Measurements from ENCODE around the gene C11orf71. TPM values are rescaled to one million over a fixed set of nuclear protein-coding genes. Genes with fewer than 3 reads are reported as not detected.

The C11orf71 gene
- total and polyA plus RNA-seq, 9 of the 15 experiments (the other 6 are each of a cell fraction or from before 2014, with no cell fraction given): 2.9 to 15.1 (median 9.1) TPM

DNA sequence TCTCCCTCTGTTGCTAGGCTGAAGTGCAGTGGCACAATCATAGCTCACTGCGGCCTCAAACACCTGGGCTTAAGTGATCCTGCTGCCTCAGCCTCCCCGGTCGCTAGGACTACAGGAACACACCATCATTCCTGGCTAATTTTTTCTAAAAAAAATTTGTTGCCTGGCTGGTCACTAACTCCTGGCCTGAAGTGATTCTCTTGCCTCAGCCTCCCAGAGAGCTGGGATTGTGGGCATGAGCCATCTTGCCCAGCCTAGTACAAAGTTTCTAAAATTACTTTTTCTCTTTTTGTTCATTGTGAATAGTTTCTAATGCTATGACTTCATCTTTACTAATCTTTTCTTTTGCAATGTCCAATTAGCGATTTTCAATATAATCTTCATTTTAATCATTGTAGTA is 12.6 kb upstream of the C11orf71 start:
- no peak for DNase-seq (ENCODE audit: extremely low read depth in 1 of 4, low spot score in 3 of 4)
- Histone ChIP-seq H3K27me3 (ENCODE audit: control insufficient read depth in 2 of 2, insufficient read depth in 2 of 2, low read length in 2 of 2) (no peaks in the 10 kb centered on the region), H4K20me1 (replicated peaks; ENCODE audit: control insufficient read depth, insufficient read depth, low read length) (no peaks in the 10 kb centered on the region), H3K9me1 (ENCODE audit: control insufficient read depth, insufficient read depth, low read length) (no peaks in the 10 kb centered on the region), H3K9ac (ENCODE audit: insufficient read depth in 1 of 2, low read depth in 2 of 2, low read length in 2 of 2) (no peak overlapping the region), H3K4me3 (no peak overlapping the region), H3K9me3 (replicated peaks; ENCODE audit: control insufficient read depth, insufficient read depth, low read depth, low read length) (no peaks in the 10 kb centered on the region), H3K4me2 (ENCODE audit: insufficient read depth, low read length) (no peak overlapping the region), H2AFZ (ENCODE audit: low read depth, low read length) (no peak overlapping the region), H3K27ac (ENCODE audit: extremely low read depth, low read depth, low read length) (no peak overlapping the region), H3K79me2 (ENCODE audit: control insufficient read depth, insufficient read depth, low read length) (no peaks in the 10 kb centered on the region), H3K36me3 (ENCODE audit: control insufficient read depth, insufficient read depth, low read length) (peaks cover 23% of the 10 kb centered on the region; the same call in 2 of the 3 replicates), H3K4me1 (replicated peaks in 1 of 2; ENCODE audit: control insufficient read depth in 2 of 2, insufficient read depth in 2 of 2, low read length in 2 of 2) (no peaks in the 10 kb centered on the region)
- TF ChIP-seq MAFK (IDR thresholded peaks at IDR 0.05; ENCODE audit: low read length): no peak
- TF ChIP-seq FOXM1 (IDR thresholded peaks at IDR 0.05; ENCODE audit: low read depth): no peak
- no peak for TF ChIP-seq FOXM1 (CRISPR knock-in tag; IDR thresholded peaks at IDR 0.05; ENCODE audit: low read depth)
- TF ChIP-seq RB1 (IDR thresholded peaks at IDR 0.05; ENCODE audit: low read depth): no peak
- TF ChIP-seq U2AF2 (optimal IDR thresholded peaks at IDR 0.05; ENCODE audit: low read depth, low read length): no peak
- no peak for TF ChIP-seq JUNB (CRISPR knock-in tag; conservative IDR thresholded peaks at IDR 0.05)
- no peak for TF ChIP-seq ASH1L (IDR thresholded peaks at IDR 0.05; ENCODE audit: borderline replicate concordance, low read depth, partially characterized antibody)
- no peak for TF ChIP-seq HEY1 (CRISPR knock-in tag; IDR thresholded peaks at IDR 0.05; ENCODE audit: borderline replicate concordance)
- TF ChIP-seq ADNP (tag; IDR thresholded peaks at IDR 0.05): no peak
- no TSS peak for BruUV-seq (replicated peaks)
- POLR2A ChIA-PET: interaction anchor here (1.5 to 3.4 kb wide), 4 partner anchors 10 to 40 kb away, joined by 4 to 12 read pairs (median 6); partner anchors contain the start of genes C11orf71 and RBM7
- 89% methylated on average over 4 of the region's 4 CpGs for WGBS (ENCODE audit: insufficient coverage, low coverage, missing lambda C conversion rate)
- no peak for FAIRE-seq
- intact Hi-C loops (cut with micrococcal nuclease) (no loop called here), in situ Hi-C loops (cut with MboI) (no loop called here)
- no peak; the same call in 2 of the 3 replicates for ATAC-seq
- CTCF ChIA-PET (ENCODE audit: low intra/inter-chr PET ratio): no interaction called here
